ENCODE data around the gene OR4F15.

- TF ChIP-seq GATA3 (IDR thresholded peaks at IDR 0.05; ENCODE audit: low read depth, low read length) (no peak), GATA2 (IDR thresholded peaks at IDR 0.05; ENCODE audit: low read depth, low read length) (no peak)
Observed at GRCh38 chr15:101852356-101852755, 40.4 kb downstream of the OR4F15 start.
